Activated naive CD8-positive, alpha-beta T cell treated with anti-CD3 and anti-CD28 coated beads, Interleukin-2, amount 50 U/mL, for 16 hours (primary cell): ENCODE measurements around the gene TCN2.
"Not testable (repeated sequence)": the region's sequence is repeated elsewhere in the genome, so short reads cannot be mapped to it uniquely, and the experiment has no call there.

ENCODE experiments used
- DNase-seq: peaks from one replicate; pipeline ENCODE4 v3.0.0-alpha.2; 2020; ENCODE audit warnings: low read depth, low spot score

TCN2 gene

DNA sequence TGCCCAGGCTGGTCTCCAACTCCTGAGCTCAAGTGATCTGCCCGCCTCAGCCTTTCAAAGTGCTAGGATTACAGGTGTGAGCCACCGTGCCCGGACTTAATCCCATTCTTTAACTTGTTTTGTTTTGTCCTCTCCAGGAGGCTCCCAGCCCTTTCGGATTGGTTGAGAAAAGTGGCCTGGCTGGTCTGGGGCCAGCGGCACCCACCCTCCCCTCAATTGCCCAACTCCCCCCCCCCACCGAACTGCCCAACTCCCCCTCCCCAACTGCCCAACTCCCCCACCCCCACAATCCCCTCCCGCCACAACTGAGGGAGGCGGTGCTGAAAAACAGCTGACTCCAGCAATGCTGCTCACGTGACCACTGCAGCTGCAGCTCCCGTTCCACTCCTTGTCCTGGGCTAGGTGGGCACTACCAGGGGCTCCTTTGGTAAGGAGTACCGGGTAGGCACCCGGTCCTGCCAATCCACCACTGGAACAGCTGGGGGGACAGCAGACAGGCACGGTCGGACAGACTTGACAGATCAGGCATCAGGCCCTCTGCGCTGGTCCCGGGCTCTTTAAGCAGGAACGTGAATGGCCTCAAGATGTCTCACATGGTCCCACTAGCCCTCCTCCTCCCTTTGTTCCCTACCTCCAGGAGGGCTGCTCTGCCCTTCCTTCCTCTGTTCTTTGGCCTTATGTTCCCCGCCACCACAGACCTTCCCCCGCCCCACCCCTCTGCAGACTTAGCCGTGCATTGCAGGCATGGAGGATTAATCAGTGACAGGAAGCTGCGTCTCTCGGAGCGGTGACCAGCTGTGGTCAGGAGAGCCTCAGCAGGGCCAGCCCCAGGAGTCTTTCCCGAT is at the start of gene TCN2:
Gene TCN2 (plus strand): TSS at position 720 of the 845 bp plus-strand sequence. CDS start 158 bp downstream, outside the sequence.
- no peak for DNase-seq

DNA sequence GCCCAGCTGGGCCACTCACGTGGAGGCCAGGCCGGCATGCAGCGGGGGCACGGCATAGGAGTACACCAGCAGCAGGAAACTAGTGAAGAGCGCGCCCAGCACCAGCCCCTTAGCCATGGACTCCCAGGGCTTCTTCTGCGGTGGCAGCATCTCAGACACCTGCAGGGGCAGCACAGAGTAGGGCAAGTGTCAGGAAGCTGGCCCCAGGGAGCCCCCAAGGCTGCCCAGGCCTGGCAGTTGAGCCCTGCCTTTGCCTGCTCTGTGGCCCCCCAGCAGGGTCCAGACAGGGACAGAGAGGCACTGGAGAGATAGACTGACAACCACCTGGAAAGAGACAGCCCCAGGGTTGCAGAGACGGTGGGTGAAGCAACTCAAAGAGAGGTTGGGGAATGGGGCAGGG is 49.7 kb upstream of the TCN2 start:
- no peak for DNase-seq

DNA sequence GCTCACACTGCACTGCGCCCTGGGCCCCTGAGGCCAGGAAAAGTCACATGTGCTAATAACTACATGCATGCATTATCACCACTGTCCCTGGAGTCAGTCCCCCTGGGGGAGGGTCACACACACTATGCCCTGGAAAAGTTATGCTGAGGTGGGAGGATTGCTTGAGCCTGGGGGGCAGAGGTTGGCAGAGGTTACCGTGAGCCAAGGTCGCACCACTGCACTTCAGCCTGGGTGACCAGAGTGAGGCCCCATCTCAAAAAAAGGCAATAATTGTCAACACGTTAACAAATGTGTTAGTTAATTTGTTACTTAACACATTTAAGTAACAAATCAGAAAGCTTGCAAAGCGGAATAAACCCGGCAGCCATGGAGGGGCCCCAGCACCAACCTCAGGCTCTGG is 47.1 kb upstream of the TCN2 start:
- DNase-seq: no peak

DNA sequence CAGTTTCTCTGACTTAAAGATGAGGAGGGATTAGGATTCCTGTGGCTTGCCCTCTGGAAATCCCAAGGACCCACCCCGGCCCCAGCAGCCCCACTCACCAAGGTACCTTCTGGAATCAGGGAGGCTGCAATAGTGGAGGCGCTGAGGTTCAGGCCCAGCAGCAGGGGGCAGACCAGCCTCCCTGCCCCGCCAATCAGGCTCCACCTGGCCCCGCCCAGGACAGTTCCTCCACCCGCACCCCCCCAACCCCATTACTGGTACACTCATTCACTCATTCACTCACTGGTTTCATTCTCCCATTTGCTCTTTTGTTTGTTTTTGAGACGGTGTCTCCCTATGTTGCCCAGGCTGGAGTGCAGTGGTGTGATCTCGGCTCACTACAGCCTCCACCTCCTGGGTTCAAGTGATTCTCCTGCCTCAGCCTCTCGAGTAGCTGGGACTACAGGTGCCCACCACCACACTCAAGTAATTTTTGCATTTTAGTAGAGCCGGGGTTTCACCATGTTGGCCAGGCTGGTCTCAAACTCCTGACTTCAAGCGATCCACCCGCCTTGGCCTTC is 46.3 kb upstream of the TCN2 start:
- DNase-seq: not testable (repeated sequence)

DNA sequence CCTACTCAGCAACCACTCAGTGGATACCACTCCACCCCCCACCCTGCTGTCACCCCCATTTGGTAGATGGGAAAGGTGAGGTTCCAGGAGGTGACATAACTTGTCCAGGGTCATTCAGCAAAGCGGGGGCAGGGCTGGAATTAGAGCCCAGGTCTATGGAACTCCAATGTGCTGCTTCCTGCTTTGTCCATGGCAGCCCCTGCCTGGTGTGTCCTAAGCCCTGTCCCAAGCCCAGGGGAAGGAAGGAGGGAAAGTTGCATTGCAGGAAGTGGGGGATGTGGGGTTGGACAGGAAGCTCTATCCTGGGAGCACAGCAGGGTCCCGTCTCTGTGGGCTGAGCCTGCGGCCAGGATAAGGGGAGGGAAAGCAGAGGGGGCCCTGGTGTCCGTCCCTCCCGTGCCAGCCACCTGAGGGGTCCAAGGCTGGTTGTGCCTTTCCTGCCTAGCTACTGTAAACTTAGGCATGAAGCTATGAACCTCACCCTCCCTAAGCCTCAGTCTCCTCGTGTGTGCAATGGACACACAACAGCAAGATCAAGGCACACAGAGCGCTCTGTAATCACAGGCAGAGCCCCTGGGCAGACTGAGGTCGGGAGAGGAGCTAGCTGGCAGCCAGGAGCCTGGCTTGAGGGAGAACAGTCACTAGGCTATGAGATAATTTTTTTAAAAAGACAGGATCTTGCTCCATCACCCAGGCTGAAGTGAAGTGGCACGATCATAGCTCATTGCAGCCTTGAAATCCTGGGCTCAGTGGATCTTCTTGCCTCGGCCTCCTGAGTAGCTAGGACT is 45.4 kb upstream of the TCN2 start:
- no peak for DNase-seq

DNA sequence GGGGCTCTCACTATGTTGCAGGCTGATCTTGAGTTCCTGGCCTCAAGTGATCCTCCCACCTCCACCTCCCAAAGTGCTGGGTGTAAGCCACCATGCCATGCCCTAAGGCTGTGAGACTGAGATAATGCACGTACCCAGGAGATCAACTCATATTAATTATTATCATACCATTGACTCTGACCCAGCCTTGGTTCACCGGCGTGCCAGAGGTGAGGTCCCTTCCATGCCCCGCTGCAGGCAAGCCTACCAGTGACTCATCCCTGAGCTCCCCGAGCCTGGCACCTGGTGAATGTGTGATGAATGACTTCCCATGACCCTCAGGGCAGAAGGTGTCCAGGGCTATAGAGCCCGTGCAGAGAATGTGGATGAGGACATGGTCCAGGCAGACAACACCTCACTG is 44.6 kb upstream of the TCN2 start:
- DNase-seq: no peak

DNA sequence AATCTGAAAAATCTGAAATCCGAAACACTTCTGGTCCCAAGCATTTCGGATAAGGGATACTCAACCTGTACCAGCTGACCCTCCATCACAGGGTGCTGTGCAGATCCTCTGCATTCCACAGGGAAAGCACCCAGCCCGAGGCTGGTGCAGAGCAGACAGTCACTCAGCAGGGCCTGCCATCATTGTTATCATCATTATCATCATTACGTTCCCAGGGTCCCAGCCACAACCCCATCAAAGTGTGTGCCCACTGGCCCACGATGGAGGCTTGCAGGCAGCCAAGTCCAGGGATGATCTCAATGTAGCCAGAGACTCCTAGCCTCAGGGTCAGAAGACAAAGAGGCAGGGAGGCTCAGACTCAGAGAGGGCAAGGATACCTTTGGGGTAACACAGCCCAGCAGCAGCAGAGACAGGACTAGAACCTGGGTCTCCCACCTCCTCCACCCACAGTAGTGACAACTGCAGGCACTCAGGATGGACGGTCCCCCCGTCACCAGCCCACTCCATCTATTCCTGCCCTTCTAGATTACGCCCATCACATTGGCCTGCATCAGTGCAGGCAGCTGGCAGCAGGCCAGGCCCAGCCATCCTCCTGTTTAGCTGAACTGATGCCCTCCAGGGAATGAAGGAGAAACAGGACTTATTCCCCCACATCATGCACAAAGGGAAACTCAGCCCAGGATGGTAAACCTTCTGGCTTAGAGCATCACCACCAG is 42.8 kb upstream of the TCN2 start:
- no peak for DNase-seq

DNA sequence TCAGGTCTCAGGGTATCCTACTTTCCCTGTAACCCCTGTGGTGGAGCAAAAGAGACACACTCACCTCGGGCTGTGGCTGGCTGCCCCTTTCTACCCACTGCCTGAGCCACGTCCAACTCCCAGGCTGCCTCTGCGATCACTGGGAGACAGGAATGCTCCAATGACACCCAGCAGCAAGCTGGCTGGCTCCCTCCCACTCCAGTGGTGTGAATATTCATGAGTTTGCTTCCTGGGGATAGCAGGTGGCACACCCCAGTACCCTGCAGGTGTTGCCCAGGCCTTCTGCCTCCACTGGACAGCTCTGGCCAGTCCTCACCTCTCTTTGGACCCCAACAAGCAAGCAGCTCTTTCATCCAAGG is 42.2 kb upstream of the TCN2 start:
- DNase-seq: no peak

DNA sequence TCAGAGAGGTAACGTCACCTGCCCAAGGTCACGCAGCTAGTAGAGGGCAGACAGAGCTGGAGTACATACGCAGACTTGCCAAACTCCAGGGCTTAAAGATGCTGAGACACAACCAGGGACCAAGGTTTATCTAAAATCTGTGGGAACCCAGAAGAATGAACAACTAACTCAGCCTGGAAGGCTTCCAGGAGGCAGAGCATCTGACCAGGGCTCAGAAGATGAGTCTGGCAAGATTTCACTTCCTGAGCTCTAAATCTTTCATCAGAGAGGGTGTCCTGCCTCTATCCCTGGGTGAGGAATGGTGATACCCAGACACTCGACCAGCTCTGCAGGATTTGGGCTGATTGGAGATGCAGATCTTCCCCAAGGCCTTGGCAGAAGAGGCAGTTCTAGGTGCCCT is 41.6 kb upstream of the TCN2 start:
- no peak for DNase-seq

DNA sequence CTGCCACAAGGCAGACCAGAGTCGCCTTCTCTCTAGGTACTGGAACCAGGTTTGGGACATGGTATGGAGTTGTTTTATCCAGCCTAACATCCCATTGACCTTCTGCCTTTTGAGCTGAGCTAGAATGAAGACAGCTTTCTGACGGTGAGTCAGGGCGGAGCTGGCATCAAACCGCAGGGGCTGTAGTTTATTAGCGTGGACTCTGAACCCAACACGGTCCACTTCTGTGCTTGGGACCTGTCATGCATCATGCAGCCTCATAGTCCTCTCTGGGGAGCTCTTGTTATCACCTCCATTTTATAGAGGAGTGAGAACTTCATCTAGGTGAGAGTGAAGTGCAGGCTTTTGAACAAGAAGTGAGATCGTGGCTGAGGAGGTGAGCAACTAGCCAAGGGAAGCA is 40.8 kb upstream of the TCN2 start:
- no peak for DNase-seq

DNA sequence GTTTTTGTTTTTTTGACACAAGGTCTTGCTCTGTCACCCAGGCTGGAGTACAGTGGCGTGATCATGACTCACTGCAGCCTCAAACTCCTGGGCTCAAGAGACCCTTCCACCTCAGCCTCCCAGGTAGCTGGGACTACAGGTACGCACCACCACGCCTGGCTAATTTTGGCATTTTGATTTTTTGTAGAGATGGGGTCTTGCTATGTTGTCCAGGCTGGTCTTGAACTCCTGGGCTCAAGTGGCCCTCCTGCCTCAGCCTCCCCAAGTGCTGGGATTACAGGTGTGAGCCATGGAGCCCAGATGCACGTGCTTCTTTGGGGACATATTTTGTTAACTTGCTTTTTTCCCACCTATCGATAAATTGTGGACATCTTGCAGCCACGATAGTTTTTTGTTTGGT is 39.7 kb upstream of the TCN2 start:
- not testable (repeated sequence) for DNase-seq

DNA sequence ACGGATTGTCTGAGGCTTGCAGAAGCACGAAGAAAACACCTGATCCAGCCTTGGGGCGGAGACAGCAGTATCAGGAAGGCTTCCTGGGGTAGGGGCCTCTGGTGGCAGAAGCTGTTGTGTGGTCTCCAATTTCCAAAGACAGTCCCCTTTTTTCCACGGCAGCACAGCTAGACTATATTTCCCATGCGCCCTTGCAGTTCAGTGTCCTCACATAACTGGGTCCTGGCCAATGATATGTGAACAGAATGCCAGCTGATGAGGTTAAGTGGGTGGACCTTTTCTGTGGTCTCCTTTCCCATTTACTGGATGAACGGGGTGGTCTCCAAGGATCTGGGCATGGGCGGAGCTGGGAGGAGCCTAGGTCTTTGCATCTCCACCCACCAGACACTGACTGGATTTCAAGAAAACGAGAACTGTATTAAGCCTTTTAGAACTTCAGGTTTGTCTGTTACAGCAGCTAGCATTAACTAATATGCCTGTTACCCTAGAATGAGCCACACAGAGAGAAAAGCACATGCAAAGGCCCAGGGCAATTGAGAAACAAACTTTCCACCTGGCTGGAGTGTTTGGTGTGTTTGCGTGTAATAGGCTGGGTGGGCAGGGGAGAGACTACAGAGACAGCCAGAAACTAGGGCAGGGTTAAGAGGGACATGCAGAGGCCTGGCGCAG is 38.7 kb upstream of the TCN2 start:
- no peak for DNase-seq

DNA sequence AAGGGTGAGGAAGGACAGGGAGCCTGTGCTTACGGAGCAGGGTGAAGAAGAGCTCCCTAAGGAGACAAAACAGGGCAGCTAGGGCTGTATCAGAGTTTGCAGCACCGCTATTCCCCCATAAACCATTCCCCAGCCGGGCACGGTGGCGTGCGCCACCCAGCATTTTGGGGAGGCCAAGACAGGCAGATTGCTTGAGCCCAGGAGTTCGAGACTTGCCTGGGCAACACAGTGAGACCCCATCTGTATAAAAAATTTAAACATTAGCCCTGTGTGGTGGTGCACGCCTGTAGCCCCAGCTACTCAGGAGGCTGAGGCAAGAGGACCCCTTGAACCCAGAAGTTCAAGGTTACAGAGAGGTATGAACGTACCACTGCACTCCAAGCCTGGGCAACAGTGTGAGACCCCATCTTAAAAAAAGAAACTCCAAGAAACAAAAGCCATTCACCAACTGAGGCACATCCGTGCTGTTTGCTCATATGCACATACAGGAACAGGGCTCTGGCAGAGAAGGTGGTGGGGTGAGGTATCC is 37.2 kb upstream of the TCN2 start:
- DNase-seq: no peak

DNA sequence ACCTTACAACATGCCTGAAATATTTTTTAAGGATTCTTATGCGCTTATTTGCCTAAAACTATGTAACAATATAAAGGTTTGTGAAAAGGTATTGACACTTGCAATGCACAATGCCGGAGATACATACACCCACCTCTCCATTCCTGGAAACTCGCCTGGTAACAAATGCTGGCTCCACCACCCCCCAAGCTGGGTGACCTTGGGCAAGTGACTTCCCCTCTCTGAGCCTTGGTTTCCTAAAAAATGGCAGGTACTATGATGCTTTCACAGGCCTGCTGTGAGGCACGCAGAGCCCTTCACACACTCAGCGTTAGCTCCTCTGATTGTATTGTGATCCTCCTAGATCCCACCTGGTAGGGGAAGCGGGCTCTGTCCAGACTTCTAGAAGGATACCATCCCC is 34.8 kb upstream of the TCN2 start:
- DNase-seq: no peak

DNA sequence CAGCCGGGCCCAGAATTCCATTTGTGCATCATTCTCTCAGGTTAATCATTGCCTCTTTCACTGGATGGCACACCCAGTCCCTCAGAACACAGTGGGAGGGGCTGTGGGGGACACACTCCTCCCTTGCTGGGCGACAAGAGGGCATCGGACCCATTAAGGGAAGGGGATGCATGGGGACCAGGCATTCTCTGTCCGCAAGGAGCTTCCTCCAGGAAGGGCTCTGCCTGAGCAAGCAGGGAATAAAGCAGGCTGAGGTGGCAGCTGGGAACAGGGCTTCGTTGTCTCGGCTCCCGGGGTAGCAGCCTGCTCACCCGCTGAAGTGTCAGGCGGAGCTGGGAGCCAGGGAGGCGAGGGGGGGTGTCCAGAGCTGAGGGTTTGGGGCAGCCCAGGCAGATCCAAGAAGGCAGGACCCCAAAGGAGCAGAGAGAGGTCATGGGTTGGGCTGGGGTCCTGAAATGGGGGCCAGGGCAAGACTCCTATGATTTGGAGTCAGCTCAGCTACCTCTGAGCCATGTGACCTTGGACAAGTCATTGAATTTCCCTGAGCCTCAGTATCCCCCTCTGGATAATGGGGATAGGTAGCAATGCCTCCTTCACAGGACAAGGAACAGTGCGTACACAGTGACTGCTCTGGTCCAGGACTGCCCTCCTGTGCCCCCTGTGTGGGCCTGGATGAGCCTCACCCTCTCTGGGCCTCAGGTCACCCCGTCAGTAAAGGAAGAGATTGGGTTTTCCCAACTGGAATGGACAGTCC is 34.0 kb upstream of the TCN2 start:
- no peak for DNase-seq

DNA sequence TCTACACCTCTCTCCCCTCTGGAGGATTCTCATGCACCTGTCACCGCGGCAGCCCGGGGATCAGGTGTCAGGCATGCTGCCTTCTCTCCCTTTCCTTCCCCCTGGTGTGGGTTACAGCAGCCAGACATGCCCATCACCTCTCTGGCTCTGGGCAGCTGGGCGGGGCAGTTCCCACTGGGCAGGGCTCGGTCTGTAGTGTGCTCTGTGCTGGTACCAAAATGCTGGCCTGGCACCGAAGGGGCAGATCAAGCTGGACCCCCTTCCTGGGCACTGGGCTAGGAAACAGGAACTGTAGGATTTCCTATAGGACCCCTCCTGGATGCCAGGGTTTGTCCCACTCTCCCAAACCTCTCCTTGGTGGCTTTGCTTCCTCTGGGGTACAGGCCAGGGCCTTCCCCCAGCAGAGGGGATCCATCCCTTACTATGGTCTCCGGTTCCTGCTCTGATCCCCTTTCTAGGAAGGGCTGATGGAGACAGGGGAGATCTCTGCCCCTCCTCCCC is 33.3 kb upstream of the TCN2 start:
- DNase-seq: no peak

DNA sequence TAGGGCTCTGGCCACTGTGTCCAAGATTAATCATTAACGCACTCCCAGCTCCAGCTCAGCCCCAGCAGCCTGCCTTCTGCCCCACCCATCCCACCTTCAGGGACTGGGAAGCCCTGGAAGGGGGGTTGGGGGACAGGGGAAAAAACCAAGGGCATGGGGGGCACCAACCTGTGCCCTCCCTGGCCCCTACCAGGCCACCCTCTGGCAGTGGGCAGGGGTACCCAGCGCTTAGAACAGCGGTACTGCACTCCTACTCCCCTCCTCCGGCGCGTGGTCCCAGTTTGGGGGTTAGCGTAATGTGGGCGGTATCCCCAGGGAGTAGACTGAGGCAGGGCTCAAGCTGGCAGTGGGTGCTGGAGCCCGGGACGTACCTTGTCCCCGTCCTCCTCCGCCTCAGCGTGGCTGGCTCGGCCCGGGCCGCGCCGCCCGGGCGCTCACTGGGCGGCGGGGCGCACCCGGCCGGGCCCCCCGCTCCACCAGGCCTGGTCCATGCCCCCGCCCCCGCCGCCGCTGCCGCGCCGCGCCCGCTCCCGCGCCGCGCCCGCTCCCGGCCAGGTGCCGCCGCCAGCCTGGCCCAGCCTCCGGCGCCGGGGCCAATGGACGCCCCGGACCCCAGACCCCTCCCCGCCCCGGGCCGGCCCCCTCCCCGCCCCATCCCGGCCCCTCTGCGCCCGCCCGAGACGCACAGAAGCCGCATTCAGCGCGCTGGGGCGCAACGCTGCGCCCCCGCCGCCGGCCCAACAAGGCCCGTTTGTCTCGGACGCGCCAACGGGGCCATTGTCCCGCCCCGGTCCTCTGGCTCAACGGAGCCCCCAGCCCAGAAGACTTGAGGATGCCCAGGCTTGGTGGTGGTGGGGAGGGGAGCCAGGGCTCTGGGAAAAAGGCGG is 32.6 kb upstream of the TCN2 start, which contains the start of gene GAL3ST1:
Gene GAL3ST1 (minus strand): TSS at position 571 of the 887 bp plus-strand sequence. CDS start 17,273 bp downstream, outside the sequence.
- no peak for DNase-seq

DNA sequence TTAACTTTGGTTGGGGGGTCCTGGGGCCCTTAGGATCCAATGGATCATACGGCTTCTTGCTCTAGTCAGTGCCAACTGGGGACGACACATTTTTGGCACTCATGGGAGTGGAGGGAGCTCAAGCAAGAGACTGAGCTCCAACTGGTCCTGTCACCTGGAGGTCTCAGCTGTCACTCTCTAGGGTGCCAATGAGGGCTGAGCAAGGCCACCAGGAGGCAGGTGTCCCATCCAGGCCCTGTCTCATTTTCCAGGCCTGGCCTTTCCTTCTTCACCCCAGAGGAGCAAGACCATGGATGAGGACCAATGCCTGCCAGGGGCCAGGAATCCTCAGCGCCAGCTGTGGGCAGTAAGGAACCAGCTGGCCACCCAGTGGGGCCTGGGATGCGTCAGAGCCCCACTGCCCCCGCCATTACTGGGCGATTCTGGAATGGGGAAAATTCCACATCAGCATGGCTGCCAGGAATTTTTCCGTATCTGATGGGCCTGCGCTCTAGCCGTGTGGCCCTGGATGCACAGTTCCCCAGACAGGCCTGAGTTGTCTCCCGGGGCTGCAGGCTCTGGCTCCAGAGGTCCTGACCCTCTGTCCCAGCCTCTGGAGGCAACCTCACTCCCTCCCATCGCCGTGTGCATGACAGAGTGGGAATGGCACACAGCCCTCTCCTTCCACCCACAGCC is 31.8 kb upstream of the TCN2 start:
- no peak for DNase-seq

DNA sequence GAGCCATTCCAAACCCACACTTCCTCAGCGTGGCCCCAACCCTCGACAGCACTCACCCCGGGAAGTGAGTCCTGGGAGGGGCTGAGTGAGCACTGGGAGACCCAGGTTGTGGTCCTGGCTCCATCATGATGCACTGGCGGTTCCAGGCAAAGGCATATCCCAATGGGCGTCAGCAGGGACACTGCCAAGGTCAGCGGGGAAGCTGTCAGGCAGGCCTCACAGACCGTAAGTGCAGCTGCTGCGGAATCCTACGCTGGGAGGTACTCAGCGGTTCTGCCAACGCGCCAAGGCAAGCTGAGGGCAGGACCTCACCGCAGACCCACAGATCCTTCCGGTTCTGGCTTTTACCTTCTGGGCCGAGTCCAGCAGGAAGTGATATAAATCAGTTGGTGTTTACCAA is 31.1 kb upstream of the TCN2 start:
- no peak for DNase-seq
